OCI-LY7 (cell line): Measurements from ENCODE around the gene DMD.

Experiments used
- EZH2phosphoT487 ChIP-seq: fragments of 200-600 bp; sonication (generic); IDR thresholded peaks from 2 replicates; pipeline ENCODE4 v1.6.1; 2018; ENCODE audit warnings: low read depth, borderline replicate concordance, mild to moderate bottlenecking, mixed run types, antibody characterized with exemption, low read length, moderate library complexity, mixed read lengths
- TF ChIP-seq, protein P1 (sequence below): fragments of 200-600 bp; sonication (generic); conservative IDR thresholded peaks from 2 replicates; pipeline ENCODE4 v1.5.1; 2014; ENCODE audit warnings: mild to moderate bottlenecking, antibody characterized with exemption, low read length, moderate library complexity, mixed read lengths

DNA sequence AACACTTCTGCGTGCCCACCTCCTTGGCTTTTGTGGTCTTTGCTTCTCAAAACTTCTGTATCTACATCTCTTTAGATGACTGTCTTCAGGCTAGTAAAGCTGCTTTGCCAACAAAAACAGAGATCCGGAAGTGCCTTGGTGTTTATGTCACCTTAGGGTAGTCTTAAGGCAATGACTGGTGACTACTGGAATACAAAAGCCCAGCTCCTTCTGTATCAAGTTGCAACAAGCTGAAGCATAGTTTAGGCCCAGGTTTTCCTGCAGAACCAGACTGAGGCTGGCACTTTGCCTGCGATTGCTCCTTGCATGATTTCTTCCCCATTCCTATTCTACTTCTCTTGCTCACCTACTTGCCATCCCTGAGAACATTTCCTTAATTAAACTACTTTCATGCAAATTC, 333.8 kb downstream of the DMD start:
- TF ChIP-seq, protein P1, sequence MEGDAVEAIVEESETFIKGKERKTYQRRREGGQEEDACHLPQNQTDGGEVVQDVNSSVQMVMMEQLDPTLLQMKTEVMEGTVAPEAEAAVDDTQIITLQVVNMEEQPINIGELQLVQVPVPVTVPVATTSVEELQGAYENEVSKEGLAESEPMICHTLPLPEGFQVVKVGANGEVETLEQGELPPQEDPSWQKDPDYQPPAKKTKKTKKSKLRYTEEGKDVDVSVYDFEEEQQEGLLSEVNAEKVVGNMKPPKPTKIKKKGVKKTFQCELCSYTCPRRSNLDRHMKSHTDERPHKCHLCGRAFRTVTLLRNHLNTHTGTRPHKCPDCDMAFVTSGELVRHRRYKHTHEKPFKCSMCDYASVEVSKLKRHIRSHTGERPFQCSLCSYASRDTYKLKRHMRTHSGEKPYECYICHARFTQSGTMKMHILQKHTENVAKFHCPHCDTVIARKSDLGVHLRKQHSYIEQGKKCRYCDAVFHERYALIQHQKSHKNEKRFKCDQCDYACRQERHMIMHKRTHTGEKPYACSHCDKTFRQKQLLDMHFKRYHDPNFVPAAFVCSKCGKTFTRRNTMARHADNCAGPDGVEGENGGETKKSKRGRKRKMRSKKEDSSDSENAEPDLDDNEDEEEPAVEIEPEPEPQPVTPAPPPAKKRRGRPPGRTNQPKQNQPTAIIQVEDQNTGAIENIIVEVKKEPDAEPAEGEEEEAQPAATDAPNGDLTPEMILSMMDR: no peak
- TF ChIP-seq EZH2phosphoT487: no peak
